ENCODE data around the gene ADM2.
A peak's percentile ranks its signal among the peaks of the same experiment; 100 is the strongest.

Gene ADM2

GRCh38 chr22:50524676-50525103, 43.3 kb downstream of the ADM2 start:
- DNase-seq (ENCODE audit: low read depth): no peak
- H3K4me3 ChIP-seq (ENCODE audit: low read length): peak overlapping the region; percentile 63
- no peak for TF ChIP-seq CTCF (conservative IDR thresholded peaks at IDR 0.05; ENCODE audit: low read depth, low read length)

GRCh38 chr22:50525104-50525857, 43.9 kb downstream of the ADM2 start, which contains the start of gene SCO2:
SCO2 (minus strand) TSS chr22:50525598; CDS start chr22:50524411, 1,187 bp downstream.
- H3K4me3 ChIP-seq (ENCODE audit: low read length): peak within 1 kb of the TSS; percentile 63
- TF ChIP-seq CTCF (conservative IDR thresholded peaks at IDR 0.05; ENCODE audit: low read depth, low read length): peak; percentile 54
- peak; percentile 85 for DNase-seq (ENCODE audit: low read depth)

- no peak for DNase-seq (ENCODE audit: low read depth)
- peak overlapping the region; percentile 63 for H3K4me3 ChIP-seq (ENCODE audit: low read length)
- no peak for TF ChIP-seq CTCF (conservative IDR thresholded peaks at IDR 0.05; ENCODE audit: low read depth, low read length)
Measured at GRCh38 chr22:50525858-50526107, 44.4 kb downstream of the ADM2 start.

GRCh38 chr22:50526108-50526833, 44.9 kb downstream of the ADM2 start:
- DNase-seq (ENCODE audit: low read depth): no peak
- peak overlapping the region; percentile 63 for H3K4me3 ChIP-seq (ENCODE audit: low read length)
- TF ChIP-seq CTCF (conservative IDR thresholded peaks at IDR 0.05; ENCODE audit: low read depth, low read length): peak; percentile 37

GRCh38 chr22:50526834-50527801, 45.8 kb downstream of the ADM2 start:
- peak overlapping the region; percentile 32 for H3K4me3 ChIP-seq (ENCODE audit: low read length)
- no peak for TF ChIP-seq CTCF (conservative IDR thresholded peaks at IDR 0.05; ENCODE audit: low read depth, low read length)
- DNase-seq (ENCODE audit: low read depth): no peak

GRCh38 chr22:50527921-50528681, 46.8 kb downstream of the ADM2 start:
- TF ChIP-seq CTCF (conservative IDR thresholded peaks at IDR 0.05; ENCODE audit: low read depth, low read length): no peak
- H3K4me3 ChIP-seq (ENCODE audit: low read length): no peak overlapping the region
- no peak for DNase-seq (ENCODE audit: low read depth)

All from retinal pigment epithelial cell (primary cell).